H9 (cell line): ENCODE results near the gene BPTF. TPM values are rescaled to one million over a fixed set of nuclear protein-coding genes. Genes with fewer than 3 reads are reported as not detected.
"Not testable (repeated sequence)": the region's sequence is repeated elsewhere in the genome, so short reads cannot be mapped to it uniquely, and the experiment has no call there.

Experiments
- DNase-seq: peaks from one replicate; pipeline ENCODE4 v3.0.0-alpha.2; 2017
- H2AFZ ChIP-seq: one replicate; pipeline ENCODE4 v1.6.1; 2013; ENCODE audit warnings: mild to moderate bottlenecking, low read length, control low read depth, moderate library complexity
- H2AK5ac ChIP-seq: 2 replicates; pipeline ENCODE4 v1.6.1; 2013; ENCODE audit warnings: low read length, control low read depth, mixed read lengths; ENCODE audit not compliant: insufficient read length
- H2BK120ac ChIP-seq: one replicate; pipeline ENCODE4 v1.6.1; 2013; ENCODE audit warnings: low read depth, mild to moderate bottlenecking, low read length, control low read depth, inconsistent platforms; ENCODE audit not compliant: poor library complexity, severe bottlenecking
- H2BK12ac ChIP-seq: 2 replicates; pipeline ENCODE4 v1.6.1; 2013; ENCODE audit warnings: low read length, control low read depth, mixed read lengths, low read depth; ENCODE audit not compliant: insufficient read length
- H2BK15ac ChIP-seq: 2 replicates; pipeline ENCODE4 v1.6.1; 2013; ENCODE audit warnings: low read depth, low read length, control low read depth
- H2BK20ac ChIP-seq: one replicate; pipeline ENCODE4 v1.6.1; 2013; ENCODE audit warnings: low read depth, mild to moderate bottlenecking, low read length, control low read depth, inconsistent platforms; ENCODE audit not compliant: poor library complexity, severe bottlenecking
- H2BK5ac ChIP-seq: 2 replicates; pipeline ENCODE4 v1.6.1; 2013; ENCODE audit warnings: low read length, control low read depth, mixed read lengths; ENCODE audit not compliant: insufficient read length
- H3K14ac ChIP-seq: 2 replicates; pipeline ENCODE4 v1.6.1; 2013; ENCODE audit warnings: low read length, control low read depth; ENCODE audit not compliant: insufficient read depth
- H3K18ac ChIP-seq: 2 replicates; pipeline ENCODE4 v1.6.1; 2013; ENCODE audit warnings: low read depth, mild to moderate bottlenecking, mixed read lengths, low read length, control low read depth; ENCODE audit not compliant: insufficient read length
- H3K23ac ChIP-seq: 2 replicates; pipeline ENCODE4 v1.6.1; 2013; ENCODE audit warnings: low read length, control low read depth, mixed read lengths, low read depth; ENCODE audit not compliant: insufficient read length
- H3K23me2 ChIP-seq: 2 replicates; pipeline ENCODE4 v1.6.1; 2013; ENCODE audit warnings: low read depth, mild to moderate bottlenecking, mixed read lengths, low read length, control low read depth; ENCODE audit not compliant: insufficient read length, poor library complexity, severe bottlenecking
- H3K27ac ChIP-seq: 2 replicates; pipeline ENCODE4 v1.5.1; 2013; ENCODE audit warnings: low read length, control low read depth, mixed read lengths, low read depth; ENCODE audit not compliant: insufficient read length
- H3K27me3 ChIP-seq: 2 replicates; pipeline ENCODE4 v1.6.1; 2013; ENCODE audit warnings: low read length, control low read depth, inconsistent platforms; ENCODE audit not compliant: insufficient read depth
- H3K4ac ChIP-seq: 2 replicates; pipeline ENCODE4 v1.6.1; 2013; ENCODE audit warnings: low read depth, mild to moderate bottlenecking, control low read depth, inconsistent platforms, low read length, moderate library complexity
- H3K4me1 ChIP-seq: 2 replicates; pipeline ENCODE4 v1.6.1; 2013; ENCODE audit warnings: low read length, control low read depth, inconsistent platforms; ENCODE audit not compliant: insufficient read depth
- H3K4me2 ChIP-seq: 2 replicates; pipeline ENCODE4 v1.6.1; 2013; ENCODE audit warnings: low read length, control low read depth, mixed read lengths; ENCODE audit not compliant: insufficient read length, insufficient read depth
- H3K56ac ChIP-seq: 2 replicates; pipeline ENCODE4 v1.6.1; 2013; ENCODE audit warnings: low read depth, mild to moderate bottlenecking, mixed read lengths, low read length, control low read depth; ENCODE audit not compliant: insufficient read length
- H3K79me1 ChIP-seq: 2 replicates; pipeline ENCODE4 v1.6.1; 2013; ENCODE audit warnings: low read depth, mild to moderate bottlenecking, moderate library complexity, low read length, control low read depth, inconsistent platforms; ENCODE audit not compliant: insufficient read depth, poor library complexity, severe bottlenecking
- H3K79me2 ChIP-seq: 2 replicates; pipeline ENCODE4 v1.6.1; 2013; ENCODE audit warnings: low read length, control low read depth, inconsistent platforms; ENCODE audit not compliant: insufficient read depth
- H3K9ac ChIP-seq: 2 replicates; pipeline ENCODE4 v1.6.1; 2013; ENCODE audit warnings: low read length, control low read depth, mixed read lengths; ENCODE audit not compliant: insufficient read length; ENCODE audit errors: extremely low read depth
- H3K9me3 ChIP-seq: one replicate; pipeline ENCODE4 v1.6.1; 2013; ENCODE audit warnings: low read depth, low read length, inconsistent platforms; ENCODE audit not compliant: control insufficient read depth
- H3T11ph ChIP-seq: one replicate; pipeline ENCODE4 v1.6.1; 2013; ENCODE audit warnings: mild to moderate bottlenecking, low read length, control low read depth, inconsistent platforms
- H4K20me1 ChIP-seq: one replicate; pipeline ENCODE4 v1.6.1; 2013; ENCODE audit not compliant: control insufficient read depth, insufficient read length, insufficient read depth
- H4K5ac ChIP-seq: 2 replicates; pipeline ENCODE4 v1.6.1; 2013; ENCODE audit warnings: low read depth, mild to moderate bottlenecking, mixed read lengths, low read length, control low read depth; ENCODE audit not compliant: insufficient read length
- H4K8ac ChIP-seq: replicated peaks from 2 replicates; pipeline ENCODE4 v1.6.1; 2013; ENCODE audit warnings: low read length, control low read depth, mixed read lengths, low read depth; ENCODE audit not compliant: insufficient read length
- H4K91ac ChIP-seq: 2 replicates; pipeline ENCODE4 v1.6.1; 2013; ENCODE audit warnings: low read depth, mild to moderate bottlenecking, moderate library complexity, mixed read lengths, low read length, control low read depth; ENCODE audit not compliant: insufficient read length
- H3K27ac Mint-ChIP-seq, 3 experiments: 2 replicates in 2 of 3; 3 replicates in 1 of 3; pipeline ENCODE4 v1.8.0; 2020 to 2021; ENCODE audit warnings: mixed read lengths in 3 of 3, mild to moderate bottlenecking in 1 of 3, moderate library complexity in 1 of 3
- H3K27me3 Mint-ChIP-seq: 2 replicates; pipeline ENCODE4 v1.8.0; 2021; ENCODE audit warnings: low read depth, mild to moderate bottlenecking, moderate library complexity, mixed read lengths
- H3K36me3 Mint-ChIP-seq, 3 experiments: 2 replicates in 2 of 3; 3 replicates in 1 of 3; pipeline ENCODE4 v1.8.0; 2020 to 2021; ENCODE audit warnings: low read depth in 3 of 3, mixed read lengths in 3 of 3; ENCODE audit not compliant: insufficient read depth in 1 of 3
- H3K4me1 Mint-ChIP-seq, 2 experiments: 2 replicates each; pipeline ENCODE4 v1.8.0; 2020; ENCODE audit warnings: mixed read lengths in 2 of 2
- H3K4me3 Mint-ChIP-seq, 2 experiments: 2 replicates in 1 of 2; 3 replicates in 1 of 2; pipeline ENCODE4 v1.8.0; 2020 to 2021; ENCODE audit warnings: mild to moderate bottlenecking in 2 of 2, mixed read lengths in 2 of 2, moderate library complexity in 1 of 2
- H3K9me3 Mint-ChIP-seq, 2 experiments: 2 replicates in 1 of 2; 3 replicates in 1 of 2; pipeline ENCODE4 v1.8.0; 2020; ENCODE audit warnings: mild to moderate bottlenecking in 2 of 2, mixed read lengths in 2 of 2, moderate library complexity in 1 of 2
- WGBS: extraction: QIAGEN DNeasy Blood & Tissue Kit; methylation state at CpG from one replicate; pipeline ENCODE4 v1.1.7; 2013; ENCODE audit warnings: missing lambda C conversion rate, low lambda C conversion rate, mixed read lengths; ENCODE audit not compliant: insufficient read length; ENCODE audit errors: extremely low coverage; 5-methylcytosine and 5-hydroxymethylcytosine counted together
- total RNA-seq: library from RNA; stranded (reverse); gene quantifications from 2 replicates; pipeline ENCODE4 v1.2.1, GENCODE V29; 2021
- TF ChIP-seq, protein P1 (sequence below): fragments of 200-600 bp; sonication (generic); conservative IDR thresholded peaks from 3 replicates; pipeline ENCODE4 v1.8.0; 2021; ENCODE audit warnings: antibody characterized with exemption, mild to moderate bottlenecking

Gene BPTF
- total RNA-seq, 1 experiment from 2014 or later = 203 TPM

DNA sequence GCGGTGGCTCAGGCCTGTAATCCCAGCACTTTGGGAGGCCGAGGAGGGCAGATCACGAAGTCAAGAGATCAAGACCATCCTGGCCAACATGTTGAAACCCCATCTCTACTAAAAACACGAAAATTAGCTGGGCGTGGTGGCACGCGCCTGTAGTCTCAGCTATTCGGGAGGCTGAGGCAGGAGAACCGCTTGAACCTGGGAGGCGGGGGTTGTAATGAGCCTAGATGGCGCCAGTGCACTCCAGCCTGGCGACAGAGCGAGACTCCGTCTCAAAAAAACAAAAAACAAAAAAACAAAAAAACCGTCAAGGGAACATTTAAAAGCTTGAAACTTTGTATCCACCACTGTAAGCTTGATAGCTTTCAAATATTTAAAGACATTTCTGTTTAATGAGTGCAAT, 197.2 kb downstream of the BPTF start:
- H3K23me2 ChIP-seq, DNase-seq: not testable (repeated sequence)
- WGBS = no CpG with 5 or more reads among the region's 15 CpGs

More for the DNA sequence above, 197.2 kb downstream of the BPTF start:
- not testable (repeated sequence) for H3K27ac ChIP-seq, H3K23ac ChIP-seq, H3K4me2 ChIP-seq, H3K4ac ChIP-seq, H3K4me1 ChIP-seq, H2BK15ac ChIP-seq, H3K56ac ChIP-seq, H2BK20ac ChIP-seq, H3K14ac ChIP-seq, H2AFZ ChIP-seq, H3K27me3 Mint-ChIP-seq, H3K79me1 ChIP-seq, H3K27me3 ChIP-seq, H2BK5ac ChIP-seq, H3K36me3 Mint-ChIP-seq, H4K5ac ChIP-seq, H3K79me2 ChIP-seq, H2AK5ac ChIP-seq, H2BK120ac ChIP-seq, H3K9ac ChIP-seq, H3K9me3 Mint-ChIP-seq, H4K91ac ChIP-seq, H3K9me3 ChIP-seq, H3K18ac ChIP-seq, H3T11ph ChIP-seq, H4K20me1 ChIP-seq, H2BK12ac ChIP-seq, H4K8ac ChIP-seq
- H3K4me3 Mint-ChIP-seq = peak overlapping the region in 1 of 2 experiments; percentile 4; a peak in 1 of 5 replicates
- peaks cover 19 to 23% of the 10 kb centered on the region in 2 experiments for H3K4me1 Mint-ChIP-seq
- TF ChIP-seq, protein P1, sequence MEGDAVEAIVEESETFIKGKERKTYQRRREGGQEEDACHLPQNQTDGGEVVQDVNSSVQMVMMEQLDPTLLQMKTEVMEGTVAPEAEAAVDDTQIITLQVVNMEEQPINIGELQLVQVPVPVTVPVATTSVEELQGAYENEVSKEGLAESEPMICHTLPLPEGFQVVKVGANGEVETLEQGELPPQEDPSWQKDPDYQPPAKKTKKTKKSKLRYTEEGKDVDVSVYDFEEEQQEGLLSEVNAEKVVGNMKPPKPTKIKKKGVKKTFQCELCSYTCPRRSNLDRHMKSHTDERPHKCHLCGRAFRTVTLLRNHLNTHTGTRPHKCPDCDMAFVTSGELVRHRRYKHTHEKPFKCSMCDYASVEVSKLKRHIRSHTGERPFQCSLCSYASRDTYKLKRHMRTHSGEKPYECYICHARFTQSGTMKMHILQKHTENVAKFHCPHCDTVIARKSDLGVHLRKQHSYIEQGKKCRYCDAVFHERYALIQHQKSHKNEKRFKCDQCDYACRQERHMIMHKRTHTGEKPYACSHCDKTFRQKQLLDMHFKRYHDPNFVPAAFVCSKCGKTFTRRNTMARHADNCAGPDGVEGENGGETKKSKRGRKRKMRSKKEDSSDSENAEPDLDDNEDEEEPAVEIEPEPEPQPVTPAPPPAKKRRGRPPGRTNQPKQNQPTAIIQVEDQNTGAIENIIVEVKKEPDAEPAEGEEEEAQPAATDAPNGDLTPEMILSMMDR = peak; percentile 53; the same call in 2 of the 3 replicates
- peak overlapping the region in 1 of 3 experiments; percentile 59; a peak in 1 of 7 replicates for H3K27ac Mint-ChIP-seq
